Measurements from ENCODE around the gene RPH3AL. TPM values are rescaled to one million over a fixed set of nuclear protein-coding genes. Genes with fewer than 3 reads are reported as not detected.
A peak's percentile ranks its signal among the peaks of the same experiment; 100 is the strongest.

The RPH3AL gene
- total RNA-seq, 1 experiment from 2014 or later: 3.0 TPM

- Histone ChIP-seq H4K5ac (ENCODE audit: insufficient read length, low read depth, low read length) (no peak overlapping the region), H2BK5ac (ENCODE audit: insufficient read length, low read length) (no peak overlapping the region), H3K9ac (ENCODE audit: extremely low read depth, insufficient read length, low read length) (no peak overlapping the region), H3K4ac (ENCODE audit: low read depth, low read length) (no peak overlapping the region), H4K91ac (ENCODE audit: insufficient read length, low read depth, low read length) (no peak overlapping the region), H3K79me1 (ENCODE audit: insufficient read depth, low read depth, low read length, poor library complexity, severe bottlenecking) (no peaks in the 10 kb centered on the region), H2AFZ (ENCODE audit: low read length) (no peak overlapping the region), H3K9me3 (ENCODE audit: control insufficient read depth, low read depth, low read length) (no peaks in the 10 kb centered on the region), H3K14ac (ENCODE audit: insufficient read depth, low read length) (no peak overlapping the region), H2BK12ac (ENCODE audit: insufficient read length, low read depth, low read length) (no peak overlapping the region), H3K23ac (ENCODE audit: insufficient read length, low read depth, low read length) (no peak overlapping the region), H3K56ac (ENCODE audit: insufficient read length, low read depth, low read length) (no peak overlapping the region), H2AK5ac (ENCODE audit: insufficient read length, low read length) (no peak overlapping the region), H3K4me1 (ENCODE audit: insufficient read depth, low read length) (no peaks in the 10 kb centered on the region; the same call in 1 of the 2 replicates), H3K4me2 (ENCODE audit: insufficient read depth, insufficient read length, low read length) (no peak overlapping the region), H2BK20ac (ENCODE audit: low read depth, low read length, poor library complexity, severe bottlenecking) (no peak overlapping the region), H3K23me2 (ENCODE audit: insufficient read length, low read depth, low read length, poor library complexity, severe bottlenecking) (no peaks in the 10 kb centered on the region), H3K27me3 (ENCODE audit: insufficient read depth, low read length) (peaks cover 2% of the 10 kb centered on the region; the same call in 1 of the 2 replicates), H4K20me1 (ENCODE audit: control insufficient read depth, insufficient read depth, insufficient read length) (no peaks in the 10 kb centered on the region), H3K18ac (ENCODE audit: insufficient read length, low read depth, low read length) (no peak overlapping the region), H2BK120ac (ENCODE audit: low read depth, low read length, poor library complexity, severe bottlenecking) (no peak overlapping the region), H2BK15ac (ENCODE audit: low read depth, low read length) (no peak overlapping the region), H3T11ph (ENCODE audit: low read length) (no peak overlapping the region), H3K79me2 (ENCODE audit: insufficient read depth, low read length) (no peaks in the 10 kb centered on the region), H3K27ac (ENCODE audit: insufficient read length, low read depth, low read length) (no peak overlapping the region), H4K8ac (replicated peaks; ENCODE audit: insufficient read length, low read depth, low read length) (no peak overlapping the region)
- Mint-ChIP-seq H3K36me3 (ENCODE audit: insufficient read depth in 1 of 3, low read depth in 3 of 3) (no peaks in the 10 kb centered on the region; a peak in 1 of 7 replicates), H3K4me3 (no peak overlapping the region), H3K4me1 (peaks cover 26 to 31% of the 10 kb centered on the region in 2 experiments), H3K9me3 (no peaks in the 10 kb centered on the region; a peak in 1 of 5 replicates), H3K27me3 (ENCODE audit: low read depth) (peaks cover 8% of the 10 kb centered on the region), H3K27ac (peak overlapping the region in 2 of 3 experiments; percentile 8 to 78; a peak in 2 of 7 replicates)
- TF ChIP-seq CTCF (conservative IDR thresholded peaks at IDR 0.05): no peak
- no CpG with 5 or more reads among the region's 11 CpGs for WGBS (ENCODE audit: extremely low coverage, insufficient read length, low lambda C conversion rate)
- DNase-seq: no peak
These were observed 20.6 kb downstream of the RPH3AL start for GRCh38 chr17:332023-332422.

Measured in H9 (cell line).